ENCODE measurements around the gene TAS2R7. TPM values are rescaled to one million over a fixed set of nuclear protein-coding genes. Genes with fewer than 3 reads are reported as not detected.

The TAS2R7 gene
- total and polyA plus RNA-seq, 7 donors = not detected

GRCh38 chr12:10838461-10838860 lies 36.0 kb upstream of the TAS2R7 start:
- Histone ChIP-seq H3K9me3 (peaks cover 0 to 7% (median 0%) of the 10 kb centered on the region in 4 donors), H3K4me1 (no peaks in the 10 kb centered on the region), H3K36me3 (no peaks in the 10 kb centered on the region), H3K27ac (no peak overlapping the region), H3K4me3 (no peak overlapping the region), H3K27me3 (no peaks in the 10 kb centered on the region)
- TF ChIP-seq POLR2AphosphoS5 (IDR thresholded peaks at IDR 0.05) (no peak), EP300 (IDR thresholded peaks at IDR 0.05) (no peak), POLR2A (IDR thresholded peaks at IDR 0.05) (no peak), CTCF (IDR thresholded peaks at IDR 0.05) (no peak)
- DNase-seq = no peak
- intact Hi-C loops (cut with DNase I) = no loop called here
- 90 to 93% methylated on average over 3 of the region's 3 CpGs for WGBS, 2 donors

- WGBS, 2 donors = 97 to 99% methylated on average over 1 of the region's 1 CpG
- Histone ChIP-seq H3K36me3 (no peaks in the 10 kb centered on the region), H3K4me1 (no peaks in the 10 kb centered on the region), H3K27ac (no peak overlapping the region), H3K9me3 (no peaks in the 10 kb centered on the region), H3K27me3 (no peaks in the 10 kb centered on the region), H3K4me3 (no peak overlapping the region)
- intact Hi-C loops (cut with DNase I) = no loop called here
- TF ChIP-seq POLR2A (IDR thresholded peaks at IDR 0.05) = no peak
- TF ChIP-seq CTCF (IDR thresholded peaks at IDR 0.05) = no peak
- TF ChIP-seq POLR2AphosphoS5 (IDR thresholded peaks at IDR 0.05) = no peak
- TF ChIP-seq EP300 (IDR thresholded peaks at IDR 0.05) = no peak
- DNase-seq = no peak
Measured at GRCh38 chr12:10829994-10830393, 27.6 kb upstream of the TAS2R7 start.

- H3K36me3 ChIP-seq = no peaks in the 10 kb centered on the region
- no peak within 1 kb of the TSS for H3K27ac ChIP-seq
- no peaks in the 10 kb centered on the region for H3K4me1 ChIP-seq
- TF ChIP-seq POLR2A (IDR thresholded peaks at IDR 0.05) (no peak), EP300 (IDR thresholded peaks at IDR 0.05) (no peak), POLR2AphosphoS5 (IDR thresholded peaks at IDR 0.05) (no peak), CTCF (IDR thresholded peaks at IDR 0.05) (no peak)
- no peak within 1 kb of the TSS for H3K4me3 ChIP-seq
- no peak for DNase-seq
- H3K9me3 ChIP-seq = no peaks in the 10 kb centered on the region
- 87 to 95% methylated on average over 3 of the region's 3 CpGs for WGBS, 2 donors
- no peaks in the 10 kb centered on the region for H3K27me3 ChIP-seq
- intact Hi-C loops (cut with DNase I) = no loop called here
Measured at GRCh38 chr12:10826258-10826657, 23.8 kb upstream of the TAS2R7 start, which contains the start of gene TAS2R10. TSS of gene TAS2R10 (minus strand) at chr12:10826358. CDS start at chr12:10826269, 89 bp downstream.

GRCh38 chr12:10824957-10825356 lies 22.5 kb upstream of the TAS2R7 start:
- 85 to 89% methylated on average over 3 of the region's 3 CpGs for WGBS, 2 donors
- intact Hi-C loops (cut with DNase I) = no loop called here
- DNase-seq = no peak
- H3K27me3 ChIP-seq = no peaks in the 10 kb centered on the region
- H3K36me3 ChIP-seq = no peaks in the 10 kb centered on the region
- H3K4me3 ChIP-seq = no peak overlapping the region
- TF ChIP-seq EP300 (IDR thresholded peaks at IDR 0.05) (no peak), POLR2A (IDR thresholded peaks at IDR 0.05) (no peak), POLR2AphosphoS5 (IDR thresholded peaks at IDR 0.05) (no peak), CTCF (IDR thresholded peaks at IDR 0.05) (no peak)
- no peaks in the 10 kb centered on the region for H3K4me1 ChIP-seq
- no peaks in the 10 kb centered on the region for H3K9me3 ChIP-seq
- H3K27ac ChIP-seq = no peak overlapping the region

- H3K27ac ChIP-seq = no peak overlapping the region
- no peak for TF ChIP-seq EP300 (IDR thresholded peaks at IDR 0.05)
- 66 to 80% methylated on average over 3 of the region's 3 CpGs for WGBS, 2 donors
- peaks cover 0 to 3% (median 0%) of the 10 kb centered on the region in 4 donors for H3K9me3 ChIP-seq
- H3K4me1 ChIP-seq = no peaks in the 10 kb centered on the region
- H3K36me3 ChIP-seq = no peaks in the 10 kb centered on the region
- H3K4me3 ChIP-seq = no peak overlapping the region
- intact Hi-C loops (cut with DNase I) = no loop called here
- no peaks in the 10 kb centered on the region for H3K27me3 ChIP-seq
- DNase-seq = no peak
Measured at GRCh38 chr12:10811883-10812536, 9.6 kb upstream of the TAS2R7 start.

All from sigmoid colon (tissue), 7 donors.